ENCODE results near the gene TRMO.

TRMO gene

GRCh38 chr9:97938081-97938644 is 15.9 kb upstream of the TRMO start, which contains the start of gene HEMGN:
HEMGN (minus strand) TSS chr9:97938172; CDS start chr9:97938136, 36 bp downstream.
- peak; percentile 17 for DNase-seq (ENCODE audit: low read depth)

GRCh38 chr9:97936998-97937397 is 14.7 kb upstream of the TRMO start:
- no peak for DNase-seq (ENCODE audit: low read depth)

GRCh38 chr9:97935276-97935675 is 13.0 kb upstream of the TRMO start:
- DNase-seq (ENCODE audit: low read depth): no peak

DNA sequence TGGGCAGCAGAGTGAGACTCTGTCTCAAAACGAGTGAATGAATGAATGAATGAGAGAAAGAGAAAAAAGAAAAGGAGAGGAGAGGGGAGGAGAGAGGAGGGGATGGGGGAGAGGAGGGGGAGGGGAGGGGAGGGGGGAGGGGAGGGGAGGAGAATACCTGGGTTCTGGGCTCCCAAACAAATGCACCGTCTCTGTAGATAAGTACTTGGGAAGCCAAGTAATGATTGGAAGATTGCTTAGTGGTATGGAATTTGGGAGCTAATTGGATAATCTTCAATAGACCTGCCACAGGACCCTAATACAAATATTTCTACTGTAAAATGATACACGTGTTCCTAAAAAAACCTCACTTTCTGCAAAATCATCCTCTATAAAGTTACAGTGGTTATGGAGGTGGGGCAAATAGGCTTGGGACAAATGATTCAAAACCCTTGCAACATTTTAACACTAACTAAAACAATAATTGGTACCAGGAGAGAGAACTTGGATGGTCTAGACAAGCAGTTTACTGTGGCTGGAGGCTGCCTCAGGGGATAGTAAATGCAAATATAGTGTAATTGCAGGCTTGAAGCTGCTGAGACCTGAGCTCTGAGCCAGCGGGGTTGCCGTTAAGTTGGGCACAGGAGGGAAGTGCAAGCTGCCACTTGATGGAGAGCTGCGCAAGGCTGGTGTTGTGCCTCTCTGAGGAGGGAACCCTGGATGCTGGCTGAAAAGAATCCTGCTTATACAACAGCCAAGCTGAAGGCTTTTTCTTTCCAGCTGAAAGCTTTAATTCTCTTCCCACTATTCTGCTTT is 12.2 kb upstream of the TRMO start:
- no peak for DNase-seq (ENCODE audit: low read depth)

GRCh38 chr9:97933297-97933998 is 11.1 kb upstream of the TRMO start:
- no peak for DNase-seq (ENCODE audit: low read depth)

DNA sequence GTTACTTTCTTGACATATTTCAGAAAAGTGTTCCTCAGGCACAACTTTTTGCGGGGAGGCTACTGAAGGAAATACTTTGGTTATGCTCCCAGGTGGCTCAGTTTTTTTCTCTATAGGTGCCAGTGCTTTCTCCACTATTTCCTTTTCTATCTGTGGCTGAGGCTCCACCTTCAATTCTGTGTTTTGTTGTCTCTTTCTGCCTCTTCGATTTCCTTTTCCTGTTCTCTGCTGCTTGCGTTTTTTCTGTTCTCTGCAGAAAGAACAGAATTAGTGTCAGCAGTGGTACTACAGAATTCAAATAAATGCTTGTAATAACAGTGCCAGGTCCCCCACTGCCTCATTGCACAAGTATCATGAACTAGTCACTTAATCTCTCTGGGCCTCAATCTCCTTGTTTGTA is 8.7 kb upstream of the TRMO start:
- DNase-seq (ENCODE audit: low read depth): no peak

DNA sequence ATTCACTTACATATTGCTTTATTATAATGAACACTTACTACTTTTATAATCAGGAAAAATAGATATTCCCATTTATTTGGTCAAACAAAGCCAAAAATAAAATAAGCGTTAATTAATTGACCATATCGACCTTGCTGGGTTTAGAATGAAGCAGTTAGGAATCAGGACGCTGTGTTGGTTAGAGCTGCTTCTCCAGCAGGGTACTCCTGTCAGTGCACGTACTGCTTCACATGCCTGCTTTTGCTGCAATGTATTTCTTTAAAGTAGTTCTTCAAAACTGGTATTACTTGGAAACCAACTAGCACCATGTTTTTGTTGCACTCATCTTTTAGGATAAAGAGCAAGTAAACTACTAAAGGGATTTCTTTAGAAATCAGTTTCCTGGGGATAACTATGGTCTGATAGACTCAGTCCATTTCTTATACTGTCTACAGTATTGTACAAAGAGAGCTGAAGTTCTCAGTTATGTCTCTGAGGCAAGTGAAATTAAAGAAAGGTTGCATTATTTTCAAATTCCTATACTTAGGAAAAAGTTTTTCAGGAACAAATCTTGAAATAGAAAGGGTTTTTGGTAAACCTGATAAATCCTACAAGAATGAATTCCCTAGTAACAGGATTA is 6.8 kb upstream of the TRMO start:
- no peak for DNase-seq (ENCODE audit: low read depth)

DNA sequence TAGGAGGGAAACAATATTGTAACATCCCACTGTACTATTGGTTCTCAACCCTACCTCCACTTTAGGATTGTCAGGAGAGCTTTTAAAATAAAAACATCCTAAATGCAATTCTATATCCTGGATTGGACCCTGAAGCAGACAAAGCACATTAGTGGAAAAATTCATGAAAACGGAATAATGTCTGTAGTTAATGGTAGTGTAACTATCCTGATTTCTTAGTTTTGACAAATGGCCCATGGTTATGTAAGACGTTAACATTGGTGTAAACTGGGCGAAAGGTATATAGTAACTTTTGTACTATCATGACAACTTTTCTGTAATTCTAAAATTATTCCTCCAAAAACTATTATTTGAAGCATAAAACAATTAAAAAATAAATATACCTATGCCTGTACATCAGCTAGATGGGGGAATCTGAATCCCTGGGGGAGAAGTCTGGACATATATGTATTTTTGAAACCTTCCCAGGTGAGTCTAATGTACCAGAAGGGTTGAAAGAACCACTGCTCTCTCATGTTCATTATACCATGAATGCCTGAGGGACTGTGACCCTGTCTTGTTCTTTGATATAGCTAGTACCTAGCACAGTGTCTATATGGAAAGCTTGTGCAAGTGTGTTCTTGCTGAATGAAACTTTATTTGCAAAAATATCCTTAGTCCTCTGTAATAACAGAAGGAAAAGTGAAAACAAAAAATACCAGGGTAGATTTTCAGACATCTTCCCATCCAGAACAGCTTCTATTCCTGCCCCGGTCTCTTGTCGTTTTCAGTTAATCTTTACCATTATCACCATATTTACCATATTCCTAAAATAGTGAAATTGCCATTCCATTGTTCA is 3.4 kb upstream of the TRMO start:
- no peak for DNase-seq (ENCODE audit: low read depth)

- no peak for DNase-seq (ENCODE audit: low read depth)
Observed at GRCh38 chr9:97924386-97924785, 2.1 kb upstream of the TRMO start.

DNA sequence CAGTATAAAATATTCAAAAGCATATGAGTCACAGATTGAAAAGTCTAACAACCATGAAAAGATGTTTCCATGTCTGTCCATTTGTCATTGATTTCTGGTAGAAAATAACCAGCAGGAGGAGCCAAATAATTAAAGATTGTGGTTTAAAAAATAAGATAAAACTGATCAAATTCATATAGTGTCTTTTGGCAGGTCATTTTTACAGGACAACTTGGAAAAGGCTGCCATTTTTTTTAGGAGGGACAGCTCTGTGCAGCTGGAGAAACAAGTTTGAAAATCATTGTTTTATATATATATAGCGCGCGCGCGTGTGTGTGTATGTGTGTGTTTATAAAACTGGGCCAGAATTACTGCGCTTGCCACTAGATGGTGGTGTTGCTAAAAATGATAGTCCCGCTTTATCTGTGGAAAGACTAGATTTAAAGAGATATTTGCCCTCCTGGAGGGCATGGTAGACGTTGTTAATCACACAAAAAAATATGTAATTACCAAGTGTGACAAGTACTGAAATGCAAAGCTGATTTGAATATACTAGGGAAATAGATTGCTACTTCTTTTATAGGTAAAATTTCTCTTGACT is 1.3 kb upstream of the TRMO start:
- DNase-seq (ENCODE audit: low read depth): peak; percentile 45

GRCh38 chr9:97919217-97919813 is 3.0 kb downstream of the TRMO start:
- no peak for DNase-seq (ENCODE audit: low read depth)

DNA sequence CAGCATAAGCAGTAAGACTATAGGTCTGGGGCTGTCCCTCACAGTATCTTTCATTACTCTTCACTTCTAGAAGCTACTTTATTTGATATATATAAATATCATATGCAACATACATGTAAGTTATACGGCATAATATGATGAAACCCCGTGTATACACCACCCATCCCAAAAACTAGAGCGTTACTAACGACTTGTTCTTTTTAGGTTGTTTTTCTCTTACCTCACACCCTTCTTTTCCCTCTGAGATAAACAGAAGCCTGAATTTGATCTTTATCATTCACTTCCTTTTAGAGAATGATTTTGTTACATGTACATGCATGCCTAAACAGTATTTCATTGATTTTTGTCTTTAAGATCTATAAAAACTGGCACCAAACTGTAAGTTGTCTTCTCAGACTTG is 3.7 kb downstream of the TRMO start:
- DNase-seq (ENCODE audit: low read depth): no peak

DNA sequence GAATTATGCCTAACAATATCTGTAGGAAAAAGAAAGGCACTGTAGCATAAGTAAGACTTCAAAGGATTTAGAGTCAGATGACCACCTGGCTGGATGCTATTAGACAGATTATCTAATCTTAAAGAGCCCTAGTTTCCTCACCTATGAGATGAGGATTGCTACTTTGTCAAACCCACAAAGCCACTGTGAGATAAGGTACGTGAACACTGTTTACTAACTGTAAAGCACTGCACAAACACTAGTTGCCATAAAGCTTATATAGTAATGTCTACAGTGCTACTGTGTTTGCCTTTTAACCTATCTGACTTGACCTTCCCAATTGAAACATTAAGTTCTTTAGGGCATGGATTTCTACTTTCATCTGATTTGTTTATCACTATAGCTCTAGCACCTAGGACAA is 10.3 kb downstream of the TRMO start:
- no peak for DNase-seq (ENCODE audit: low read depth)

- DNase-seq (ENCODE audit: low read depth): no peak
Observed at GRCh38 chr9:97911528-97911927, 10.8 kb downstream of the TRMO start.

DNA sequence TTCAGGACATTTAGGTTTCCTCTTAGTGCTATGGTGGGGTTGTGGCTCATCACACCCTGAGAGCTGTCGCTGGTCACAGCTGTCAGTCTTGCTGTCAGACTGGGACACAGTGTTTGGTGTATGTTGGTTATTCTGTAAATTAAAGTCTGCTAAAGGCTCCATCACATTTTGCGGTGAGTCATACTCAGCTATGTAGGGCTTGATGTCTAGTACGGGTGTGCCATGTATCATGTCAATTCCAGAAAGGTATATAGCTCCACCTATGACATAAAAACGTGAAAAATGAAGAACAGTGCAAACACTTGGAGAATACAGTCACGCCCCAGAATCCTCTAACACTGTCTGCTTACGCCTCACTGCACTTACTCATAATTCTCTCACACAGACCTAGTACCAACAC is 11.9 kb downstream of the TRMO start:
- no peak for DNase-seq (ENCODE audit: low read depth)

- DNase-seq (ENCODE audit: low read depth): no peak
Observed at GRCh38 chr9:97908705-97909104, 13.6 kb downstream of the TRMO start.

DNA sequence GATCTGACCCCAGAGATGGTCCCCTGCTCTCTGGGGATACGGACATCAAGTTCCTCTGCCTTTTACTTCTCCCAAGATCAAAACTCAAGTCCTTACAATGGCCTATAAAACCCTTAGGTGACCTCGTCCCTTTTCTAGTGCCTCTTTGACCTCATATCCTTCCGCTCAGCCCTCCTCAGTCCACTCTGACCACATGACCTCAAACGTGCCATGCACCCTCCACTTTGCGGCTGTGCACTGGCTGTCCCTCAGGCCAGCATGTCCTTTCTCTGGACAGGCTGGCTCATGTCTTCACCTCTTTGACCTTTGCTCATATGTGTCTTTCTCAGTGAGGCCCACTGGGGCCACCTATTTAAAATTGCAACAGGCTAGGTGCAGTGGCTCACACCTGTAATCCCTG is 14.7 kb downstream of the TRMO start:
- no peak for DNase-seq (ENCODE audit: low read depth)

DNA sequence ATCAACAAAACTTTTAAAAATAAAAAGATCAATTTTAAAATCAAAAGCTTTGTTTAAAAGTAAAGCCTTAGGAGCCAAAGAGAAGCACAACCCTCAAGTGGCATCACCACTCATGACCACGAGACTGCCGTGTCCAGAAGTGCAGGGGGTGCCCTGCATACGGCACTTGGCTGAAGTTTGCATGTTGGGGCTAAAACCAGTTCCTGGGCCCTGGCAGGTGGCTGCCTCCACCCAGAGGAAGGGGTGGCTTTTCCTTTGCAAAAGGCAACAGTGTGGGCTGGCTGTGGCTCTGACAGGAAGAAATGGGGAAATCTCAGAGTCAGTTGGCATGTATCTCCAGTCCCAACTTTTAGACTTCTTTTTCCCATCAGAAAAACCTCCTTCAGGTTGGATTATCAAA is 15.3 kb downstream of the TRMO start:
- DNase-seq (ENCODE audit: low read depth): peak; percentile 23

DNA sequence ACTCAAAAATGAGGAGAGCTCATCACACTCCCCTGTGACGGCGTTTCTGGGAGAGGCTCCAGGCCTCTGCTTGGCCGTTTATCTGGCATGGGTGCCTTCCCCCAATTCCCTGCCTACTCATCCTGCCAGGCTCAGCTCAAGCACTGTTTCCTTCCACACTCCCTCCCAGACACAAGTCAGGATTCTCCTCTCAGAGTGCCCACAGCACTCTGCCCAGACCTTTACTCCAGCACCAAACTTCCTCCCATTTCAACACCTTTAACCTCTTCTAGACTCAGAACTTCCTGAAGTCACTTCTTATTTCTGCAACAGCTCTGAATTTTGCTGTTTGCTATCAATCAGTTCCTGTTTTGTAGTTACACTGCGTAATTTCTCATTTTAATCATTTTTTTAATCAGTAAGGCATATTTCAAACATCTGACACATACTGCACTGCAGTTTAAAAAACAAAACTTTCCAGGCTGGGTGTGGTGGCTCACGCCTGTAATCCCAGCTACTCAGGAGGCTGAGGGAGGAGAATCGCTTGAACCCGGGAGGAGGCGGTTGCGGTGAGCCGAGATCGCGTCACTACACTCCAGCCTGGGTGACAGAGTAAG is 16.0 kb downstream of the TRMO start:
- DNase-seq (ENCODE audit: low read depth): peak; percentile 71

DNA sequence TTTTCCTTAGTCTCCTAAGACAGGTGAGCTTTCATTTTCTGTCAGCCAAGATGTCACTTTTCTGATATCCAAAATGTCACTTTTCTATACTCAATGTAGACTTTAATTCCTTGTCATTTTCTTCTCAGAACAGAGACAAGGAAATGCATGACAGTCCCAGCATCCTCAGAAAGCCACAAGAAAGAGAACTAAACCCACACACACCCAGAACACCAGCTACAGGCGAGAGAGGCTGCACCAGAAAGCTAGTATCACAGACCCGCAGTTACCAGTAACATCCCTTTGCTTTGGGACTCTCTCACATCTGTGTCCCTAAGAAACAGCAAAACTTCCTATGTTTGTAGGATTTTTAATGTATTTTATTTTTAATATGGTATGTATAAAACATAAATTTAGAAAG is 17.1 kb downstream of the TRMO start:
- peak; percentile 61 for DNase-seq (ENCODE audit: low read depth)

DNA sequence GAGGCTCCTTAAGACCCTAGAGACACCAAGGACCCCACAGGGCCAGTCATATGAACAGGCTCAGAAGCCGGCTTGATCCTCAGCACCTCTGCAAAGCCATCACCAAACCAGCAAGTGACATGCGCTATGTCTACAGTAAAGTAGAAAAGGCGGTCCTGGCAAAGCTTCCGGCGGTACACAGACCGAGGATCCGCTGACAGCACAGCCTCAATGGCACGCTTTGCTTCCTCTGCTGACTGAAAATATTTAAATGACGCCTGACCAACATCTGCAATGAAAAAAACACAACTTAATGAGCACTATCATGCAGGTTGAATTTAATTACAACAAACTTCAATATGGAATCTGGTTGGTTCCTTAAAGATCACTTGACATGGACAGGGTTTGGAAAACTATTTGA is 17.6 kb downstream of the TRMO start:
- peak; percentile 43 for DNase-seq (ENCODE audit: low read depth)
